Stimulated activated CD8-positive, alpha-beta memory T cell treated with anti-CD3 and anti-CD28 coated beads, Interleukin-15, amount 100 ng/mL, for 24 hours (primary cell): ENCODE results near the gene TMEM59L.
A peak's percentile ranks its signal among the peaks of the same experiment; 100 is the strongest.
"Not testable (repeated sequence)": the region's sequence is repeated elsewhere in the genome, so short reads cannot be mapped to it uniquely, and the experiment has no call there.

Source experiments
- DNase-seq: peaks from one replicate; pipeline ENCODE4 v3.0.0-alpha.2; 2020; ENCODE audit warnings: low read depth

Gene TMEM59L

DNA sequence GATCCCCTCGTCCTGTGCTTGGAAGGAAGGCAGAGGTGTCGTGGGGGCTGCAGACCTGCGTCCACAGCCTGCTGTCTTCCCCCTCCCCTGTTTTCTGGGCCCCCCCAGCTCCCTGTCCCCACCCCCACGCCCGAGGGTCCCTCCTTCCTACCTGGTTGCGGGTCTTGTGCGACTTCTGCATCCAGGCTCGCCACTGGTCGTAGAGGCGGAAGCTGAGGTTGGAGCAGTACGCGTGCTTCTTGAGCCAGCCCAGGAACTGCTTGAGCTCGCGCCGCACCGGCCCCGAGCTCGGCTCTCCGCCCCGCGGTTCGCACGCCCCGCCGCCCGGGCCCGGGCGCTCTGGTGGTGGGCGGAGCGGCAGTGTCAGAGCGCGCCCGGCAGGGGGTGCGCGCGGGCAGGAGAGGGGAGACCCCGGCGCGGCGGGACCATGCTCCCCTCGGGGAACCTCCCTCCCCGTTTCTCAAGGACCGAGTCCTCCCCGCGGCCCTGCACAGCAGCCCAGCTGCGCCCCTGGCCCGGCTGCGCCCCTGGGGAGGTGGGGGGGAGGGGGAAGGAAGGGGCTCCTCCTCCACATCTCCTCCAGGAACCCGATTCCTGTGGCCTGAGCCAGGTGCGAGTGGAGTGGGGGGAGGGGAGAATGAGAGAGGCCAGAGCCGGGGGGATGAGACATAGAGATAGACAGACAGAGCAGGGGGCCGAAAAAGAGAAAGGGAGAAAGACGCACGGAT is 18.4 kb upstream of the TMEM59L start:
- peak; percentile 52 for DNase-seq

DNA sequence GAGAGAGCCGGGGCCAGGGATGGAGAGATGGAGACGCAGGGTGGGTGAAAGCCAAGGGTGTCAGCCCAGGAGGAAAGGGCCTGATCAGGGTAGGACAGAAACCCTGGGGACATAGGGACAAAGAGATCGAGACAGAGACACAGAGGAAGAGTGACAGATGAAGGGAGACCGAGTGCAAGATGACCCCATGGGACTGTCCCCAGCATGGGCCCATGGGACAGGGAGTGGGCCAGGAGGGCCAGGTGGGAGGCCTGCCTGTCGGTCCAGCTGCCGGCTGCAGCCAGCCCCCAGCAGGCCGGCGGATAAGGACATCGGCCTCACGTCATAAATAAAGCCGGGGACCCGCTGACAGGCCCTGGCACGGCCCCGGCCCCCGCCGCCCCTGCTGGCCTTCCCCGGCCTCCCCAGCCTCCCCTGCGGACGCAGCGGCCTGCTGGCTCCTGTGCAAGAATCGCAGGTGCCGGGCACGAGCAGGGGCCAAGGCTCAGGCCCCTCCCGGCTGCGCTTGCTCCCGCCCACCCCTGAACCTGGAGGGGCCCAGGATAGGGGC is 17.8 kb upstream of the TMEM59L start:
- DNase-seq, result no peak

DNA sequence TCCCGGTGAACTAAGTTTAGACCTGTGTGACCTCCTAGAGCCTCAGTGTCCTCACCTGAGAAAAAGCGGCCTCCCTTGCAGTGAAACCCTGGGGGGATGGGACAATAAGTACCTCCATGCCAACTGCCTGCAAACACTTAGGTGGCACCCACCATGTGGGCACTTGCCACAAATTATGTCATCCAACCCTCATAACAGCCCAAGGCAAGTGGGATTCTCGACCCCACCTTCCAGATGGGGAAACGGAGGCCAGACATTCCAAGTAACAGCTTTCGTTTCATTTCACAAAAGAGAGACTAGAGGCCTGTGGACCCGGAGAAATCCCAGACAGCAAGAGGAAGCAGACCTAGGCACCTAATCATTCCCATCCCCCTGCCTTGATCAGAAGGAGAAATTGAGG is 17.2 kb upstream of the TMEM59L start:
- no peak for DNase-seq

GRCh38 chr19:18596752-18597157 is 15.9 kb upstream of the TMEM59L start:
- DNase-seq, result no peak

DNA sequence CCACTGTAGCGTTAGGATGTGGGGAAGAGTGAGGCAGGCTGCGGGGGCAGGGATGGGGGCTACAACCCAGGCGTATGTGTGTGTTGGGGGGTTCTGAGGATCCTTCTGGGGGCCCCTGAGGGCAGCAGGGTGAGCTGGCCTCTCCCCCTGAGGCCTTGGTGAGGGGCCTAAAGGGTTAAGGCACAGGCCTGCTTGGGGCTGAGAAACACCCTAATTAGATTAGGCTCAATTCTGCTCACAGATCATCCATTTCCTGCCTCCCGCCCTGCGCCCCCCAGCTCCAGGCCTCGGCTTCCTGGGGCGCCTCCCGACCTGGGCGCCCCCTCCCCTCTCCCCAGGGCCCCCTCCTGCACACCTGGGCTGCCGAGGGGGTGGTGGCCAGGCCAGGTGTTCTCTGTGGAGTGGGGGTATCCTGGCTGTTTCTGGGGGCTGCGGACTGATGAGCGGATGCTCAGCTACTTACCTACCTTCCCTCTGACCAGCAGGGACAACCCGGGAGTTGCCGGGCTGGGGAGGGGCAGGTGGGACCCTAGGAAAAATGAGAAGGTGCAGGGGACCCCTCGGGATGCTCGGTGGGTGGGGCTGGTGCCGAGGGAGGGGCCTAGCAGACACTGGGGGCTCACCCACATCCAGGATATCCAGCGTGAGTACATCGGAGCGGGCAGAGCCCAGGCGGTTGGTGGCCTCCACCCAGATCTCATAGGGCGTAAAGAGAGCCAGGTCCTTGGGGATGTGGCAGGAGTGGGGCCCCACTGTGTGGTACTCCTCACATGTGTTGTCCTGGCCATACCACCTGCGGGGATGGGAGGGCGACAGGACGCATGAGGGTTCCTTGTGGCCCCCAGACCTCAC is 14.6 kb upstream of the TMEM59L start:
- DNase-seq, result no peak

DNA sequence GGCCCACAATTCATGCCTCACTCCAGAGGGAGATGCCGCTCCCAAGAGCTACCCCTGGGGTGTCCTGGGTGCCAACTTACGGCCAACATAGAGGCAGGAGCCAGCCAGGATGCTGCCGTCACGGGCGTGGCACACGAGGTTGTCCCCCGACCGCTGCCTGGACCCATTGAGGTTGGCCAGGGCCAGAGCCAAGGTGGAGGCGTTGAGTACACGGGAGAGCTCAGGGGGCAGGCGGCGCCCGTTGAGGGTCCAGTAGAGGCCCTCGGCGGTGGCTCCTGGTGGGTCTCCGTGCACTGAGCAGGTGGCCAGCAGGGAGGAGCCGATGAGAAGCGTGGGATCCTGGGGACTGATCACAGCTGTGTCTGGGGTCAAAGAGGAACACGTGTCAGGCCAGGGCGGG is 13.2 kb upstream of the TMEM59L start:
- DNase-seq, result no peak

GRCh38 chr19:18600692-18601397 is 11.8 kb upstream of the TMEM59L start:
- DNase-seq, result not testable (repeated sequence)

DNA sequence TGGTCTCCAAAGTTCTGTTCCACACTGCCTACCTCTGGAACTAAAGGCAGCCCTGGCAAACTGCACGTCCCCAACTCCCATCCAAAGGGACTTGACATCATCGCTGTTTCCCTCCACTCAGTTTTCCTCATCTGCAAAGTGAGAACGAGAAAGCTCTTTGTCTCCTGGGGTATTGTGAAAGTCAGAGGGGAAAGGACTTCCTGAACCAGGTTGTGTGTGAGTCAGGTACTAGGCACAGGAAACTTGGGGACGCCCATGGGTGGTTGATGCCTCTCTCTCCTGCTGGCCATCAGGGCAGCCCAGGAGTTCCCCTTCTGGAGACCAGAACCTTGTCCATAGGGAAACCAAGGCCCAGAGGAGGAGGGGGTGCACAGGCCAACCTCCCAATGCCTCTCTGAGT is 10.8 kb upstream of the TMEM59L start:
- no peak for DNase-seq

DNA sequence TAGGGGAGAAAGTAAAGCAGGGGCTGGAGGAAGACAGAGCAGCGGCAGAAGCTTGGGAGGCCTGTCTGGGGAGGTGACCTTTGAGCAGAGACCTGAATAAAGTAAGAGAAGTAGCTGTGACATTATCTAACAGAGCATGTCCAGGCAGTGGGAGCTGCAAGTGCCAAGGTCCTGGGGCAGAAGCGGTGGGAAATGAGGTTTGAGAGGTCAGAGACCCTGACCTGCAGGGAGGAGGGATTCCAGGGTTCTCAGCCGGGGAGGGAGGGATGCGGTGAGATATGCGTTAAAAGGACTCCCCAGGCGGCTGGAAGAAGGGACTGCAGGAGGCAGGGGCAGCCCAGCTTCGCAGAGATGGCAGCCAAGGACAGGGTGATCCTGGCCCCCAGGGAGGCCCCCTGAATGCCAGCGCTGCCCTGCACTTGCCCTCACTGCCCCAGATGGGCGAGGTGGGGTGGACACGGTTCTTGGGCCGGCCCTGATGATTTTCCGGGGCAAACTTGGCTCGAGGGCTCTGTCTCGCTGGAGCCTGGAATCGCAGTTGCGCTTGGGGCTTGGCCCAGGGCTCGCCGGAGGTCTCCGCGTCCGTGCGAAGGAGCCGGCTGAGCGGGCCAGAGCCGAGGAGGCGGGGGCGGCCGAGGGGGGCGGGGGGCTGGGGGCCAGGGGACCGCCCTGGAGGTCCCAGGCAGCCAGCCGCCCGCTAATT is 9.3 kb upstream of the TMEM59L start:
- DNase-seq, result no peak

DNA sequence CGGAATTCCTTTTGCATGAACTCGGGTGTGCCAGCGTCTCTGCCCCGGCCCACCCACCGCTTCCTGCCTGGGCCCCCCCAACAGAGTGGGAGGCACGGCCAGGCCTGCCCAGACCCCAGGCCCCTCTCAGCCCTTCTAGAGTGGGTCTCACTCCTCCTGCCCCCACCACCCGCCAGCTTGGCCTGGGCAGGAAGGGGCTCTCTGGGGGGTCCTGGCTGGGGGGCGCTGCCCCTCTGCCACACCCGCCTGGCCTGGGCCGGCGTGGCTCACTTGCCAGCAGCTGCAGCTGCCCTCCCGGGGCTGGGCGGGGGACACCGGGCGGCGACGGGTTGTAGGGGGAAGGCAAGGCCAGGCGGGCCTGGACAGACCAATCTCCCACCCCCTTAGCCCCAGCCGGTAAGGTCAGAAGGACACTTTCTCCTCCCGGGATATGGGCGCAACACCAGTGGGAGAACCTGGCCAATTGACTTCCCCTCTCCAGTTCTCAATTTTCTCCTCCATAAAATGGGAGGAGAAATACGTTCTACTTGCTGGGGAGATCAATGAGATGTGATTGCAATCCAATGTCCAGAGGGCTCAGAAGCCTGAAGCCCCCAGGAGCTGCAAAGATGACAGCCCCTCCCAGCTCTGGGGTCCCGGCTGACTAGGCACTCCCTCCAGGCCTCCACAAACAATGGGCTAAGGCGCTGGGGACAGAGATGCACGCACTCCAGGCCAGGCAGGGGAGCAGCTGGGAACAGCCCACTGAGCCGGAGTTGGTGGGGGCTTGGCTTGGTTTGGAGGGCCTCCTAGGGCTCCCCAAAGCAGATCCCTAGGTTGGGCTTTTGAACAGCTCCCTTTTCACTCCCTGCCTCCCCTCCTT is 8.5 kb upstream of the TMEM59L start:
- DNase-seq, result no peak

- DNase-seq, result no peak
Measured at GRCh38 chr19:18604820-18605159, 7.9 kb upstream of the TMEM59L start.

GRCh38 chr19:18605196-18605545 is 7.5 kb upstream of the TMEM59L start:
- no peak for DNase-seq

GRCh38 chr19:18605546-18606280 is 7.0 kb upstream of the TMEM59L start:
- DNase-seq, result no peak

DNA sequence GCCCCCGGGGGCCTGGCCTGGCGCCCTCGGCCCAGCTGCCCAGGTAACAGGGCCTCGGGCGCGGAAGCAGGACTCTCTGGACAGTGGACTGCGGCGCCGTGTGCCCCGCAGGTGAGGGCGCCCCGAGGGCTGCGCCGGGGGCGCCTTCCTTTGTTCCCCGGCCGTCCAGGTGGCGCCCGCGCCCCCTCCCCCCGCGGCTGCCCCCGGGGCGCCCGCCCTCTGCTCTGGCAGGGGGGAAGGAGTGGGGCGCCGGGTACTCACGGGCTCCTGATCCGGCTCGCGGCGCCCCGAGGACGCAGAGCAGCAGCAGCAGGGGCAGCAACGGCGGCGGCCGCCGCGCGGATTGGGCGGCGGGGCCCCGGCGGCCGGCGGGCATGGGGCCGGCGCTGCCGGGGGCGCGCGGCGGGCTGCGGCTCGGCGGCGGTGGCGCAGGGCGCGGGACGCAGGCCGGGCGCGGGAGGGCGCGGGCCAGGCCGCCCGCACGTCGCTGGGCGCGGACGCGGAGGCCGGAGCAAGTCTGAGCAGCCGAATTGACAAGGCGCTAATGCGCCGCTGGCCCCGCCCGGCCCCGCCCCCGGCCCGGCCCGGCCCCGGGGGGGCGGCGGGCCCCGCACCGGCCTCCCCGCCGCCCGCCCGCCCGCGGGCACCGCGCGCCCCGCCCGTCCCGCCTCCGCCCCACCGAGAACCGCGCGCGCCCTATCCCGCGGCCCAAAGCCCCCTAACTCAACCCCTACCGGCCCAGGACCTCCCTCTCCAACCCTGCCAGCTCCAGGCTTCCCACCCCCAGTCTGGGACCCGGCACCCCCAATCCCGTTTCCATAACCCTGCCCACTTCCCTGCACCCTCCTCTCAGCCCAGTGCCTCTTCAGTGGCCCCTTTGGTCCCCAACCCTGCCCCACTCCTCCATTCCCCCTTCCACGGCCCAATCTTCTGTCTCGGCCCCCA is 6.1 kb upstream of the TMEM59L start, which contains the start of gene CRLF1:
CRLF1 (minus strand) TSS at position 519 of the 945 bp plus-strand sequence; CDS start at position 376, 143 bp downstream.
- no peak for DNase-seq

GRCh38 chr19:18607226-18608101 is 5.2 kb upstream of the TMEM59L start:
- no peak for DNase-seq

GRCh38 chr19:18608102-18608804 is 4.4 kb upstream of the TMEM59L start:
- DNase-seq, result no peak
